ENCODE measurements around the gene TJP3.
A peak's percentile ranks its signal among the peaks of the same experiment; 100 is the strongest.

TJP3 gene

DNA sequence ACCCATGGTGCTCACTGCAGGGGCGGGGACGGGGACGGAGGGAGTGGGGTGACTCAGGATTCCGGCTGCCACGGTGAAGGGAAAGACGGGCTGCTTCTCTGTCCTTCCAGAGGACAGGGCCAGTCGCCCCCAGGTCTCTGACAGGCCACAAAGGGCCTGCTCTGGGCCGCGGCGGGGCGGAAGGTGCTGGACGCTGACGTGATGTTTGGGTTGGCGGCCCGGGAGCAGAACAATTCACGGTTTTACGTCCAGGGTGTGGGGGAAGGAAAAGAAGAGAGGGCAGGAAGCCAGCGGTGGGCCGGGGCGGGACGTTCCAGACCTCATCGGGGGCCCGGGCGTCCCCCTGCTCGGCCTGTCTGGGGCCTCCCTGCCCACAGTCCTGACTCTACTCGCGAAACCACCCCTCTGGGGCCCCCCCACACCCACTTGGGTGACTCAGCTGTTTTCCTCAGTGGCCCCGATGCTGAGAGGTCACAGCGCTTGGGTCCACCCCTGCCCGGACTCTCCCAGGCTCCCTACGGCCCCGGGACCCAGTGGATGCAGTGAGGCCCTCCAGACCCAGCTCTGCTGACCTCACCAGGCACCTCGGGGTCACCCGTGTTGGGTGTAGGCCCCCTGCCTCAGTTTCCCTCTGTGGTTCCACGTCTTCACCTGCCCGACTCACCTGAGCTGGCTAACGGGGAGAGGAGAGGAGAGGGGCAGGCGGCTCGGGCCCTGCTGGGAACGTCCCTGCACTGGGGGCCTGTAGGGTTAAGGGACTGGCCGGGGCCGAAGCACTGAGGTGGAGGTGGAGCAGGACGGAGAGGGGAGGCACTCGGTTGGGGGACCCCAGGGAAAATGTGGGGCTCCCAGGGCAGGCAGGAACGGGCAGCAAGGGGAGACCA is 37.1 kb upstream of the TJP3 start:
- DNase-seq (ENCODE audit: low read depth in 2 of 2), result peak in 1 of 2 experiments; percentile 32

DNA sequence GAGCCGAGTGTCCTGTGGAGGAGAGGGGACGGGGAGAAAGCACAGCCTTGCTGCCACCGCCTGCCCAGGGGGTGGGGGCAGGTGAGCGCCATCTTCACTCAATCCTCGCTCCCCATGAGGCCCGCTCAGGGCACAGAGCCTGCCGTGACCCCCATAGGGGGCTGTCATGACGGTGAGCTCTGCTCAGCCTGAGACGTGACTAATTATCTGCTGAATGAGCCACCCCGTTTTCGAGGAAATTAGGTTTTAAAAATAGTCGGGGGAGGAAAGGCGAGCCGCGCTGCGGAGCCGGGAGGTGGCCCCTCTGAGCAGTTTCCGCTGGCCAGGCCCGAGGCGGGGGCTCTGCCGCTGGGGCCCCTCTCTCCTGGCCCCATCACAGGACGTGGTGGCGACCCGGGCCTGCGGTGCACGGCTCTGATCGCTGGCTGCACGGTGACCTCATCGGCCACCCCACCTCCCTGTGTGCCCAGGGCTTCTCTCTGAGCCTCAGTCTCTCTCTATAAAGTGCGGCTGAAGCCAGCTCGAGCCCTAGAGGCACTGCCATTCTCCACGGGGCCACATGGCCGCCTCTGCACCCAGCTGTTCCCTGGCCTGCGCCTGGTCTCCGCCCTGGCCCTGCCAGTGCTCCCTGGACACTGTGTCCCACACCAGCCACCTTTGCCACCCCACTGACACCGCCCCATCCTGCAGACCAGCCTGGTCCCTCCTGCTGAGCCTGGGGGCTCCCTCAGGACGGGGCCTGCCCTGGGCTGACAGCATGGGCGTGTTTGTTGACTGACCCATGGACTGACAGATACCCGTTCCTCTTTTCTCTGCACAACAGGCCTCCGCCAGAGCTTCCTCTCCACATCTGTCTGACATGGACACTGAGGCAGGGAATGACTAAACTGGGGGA is 36.3 kb upstream of the TJP3 start:
- DNase-seq (ENCODE audit: low read depth in 2 of 2), result no peak

DNA sequence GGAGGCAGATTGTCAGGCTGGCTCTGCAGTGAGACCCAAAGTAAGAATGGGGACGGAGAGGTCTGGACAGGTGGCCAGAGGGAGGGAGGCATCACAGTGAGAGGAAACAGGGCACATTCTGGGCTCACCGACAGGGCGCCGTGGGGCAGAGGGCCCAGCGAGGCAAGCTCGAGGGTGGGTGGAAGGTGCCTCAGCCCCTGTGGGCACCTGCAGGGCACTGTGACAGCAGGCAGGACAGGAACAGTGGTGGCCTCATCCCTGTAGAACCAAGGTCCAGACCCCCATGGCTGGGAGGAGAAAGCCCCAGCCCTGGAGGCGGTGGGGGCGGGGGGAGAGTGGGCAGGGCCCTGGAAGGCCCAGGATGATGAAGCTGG is 35.6 kb upstream of the TJP3 start:
- DNase-seq (ENCODE audit: low read depth in 2 of 2), result no peak

DNA sequence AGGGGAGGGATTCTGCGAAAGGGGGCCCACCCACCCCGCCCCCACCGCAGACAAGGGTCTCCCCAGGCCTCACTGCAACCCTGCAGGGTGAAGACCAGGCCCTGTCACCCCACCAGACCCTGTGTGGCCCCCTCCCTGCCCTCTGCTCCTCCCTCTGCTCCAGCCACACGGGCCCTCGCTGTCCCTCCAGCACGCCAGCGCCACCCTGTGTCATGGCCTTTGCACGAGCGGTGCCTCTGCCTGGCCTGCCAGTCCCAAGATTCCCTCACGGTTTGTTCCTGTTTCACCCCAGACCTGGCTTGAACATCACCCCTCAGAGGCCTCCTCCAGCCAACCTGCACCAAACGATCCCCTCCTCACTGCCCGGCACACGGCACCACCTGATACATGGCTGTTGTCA is 35.2 kb upstream of the TJP3 start:
- no peak for DNase-seq (ENCODE audit: low read depth in 2 of 2)

DNA sequence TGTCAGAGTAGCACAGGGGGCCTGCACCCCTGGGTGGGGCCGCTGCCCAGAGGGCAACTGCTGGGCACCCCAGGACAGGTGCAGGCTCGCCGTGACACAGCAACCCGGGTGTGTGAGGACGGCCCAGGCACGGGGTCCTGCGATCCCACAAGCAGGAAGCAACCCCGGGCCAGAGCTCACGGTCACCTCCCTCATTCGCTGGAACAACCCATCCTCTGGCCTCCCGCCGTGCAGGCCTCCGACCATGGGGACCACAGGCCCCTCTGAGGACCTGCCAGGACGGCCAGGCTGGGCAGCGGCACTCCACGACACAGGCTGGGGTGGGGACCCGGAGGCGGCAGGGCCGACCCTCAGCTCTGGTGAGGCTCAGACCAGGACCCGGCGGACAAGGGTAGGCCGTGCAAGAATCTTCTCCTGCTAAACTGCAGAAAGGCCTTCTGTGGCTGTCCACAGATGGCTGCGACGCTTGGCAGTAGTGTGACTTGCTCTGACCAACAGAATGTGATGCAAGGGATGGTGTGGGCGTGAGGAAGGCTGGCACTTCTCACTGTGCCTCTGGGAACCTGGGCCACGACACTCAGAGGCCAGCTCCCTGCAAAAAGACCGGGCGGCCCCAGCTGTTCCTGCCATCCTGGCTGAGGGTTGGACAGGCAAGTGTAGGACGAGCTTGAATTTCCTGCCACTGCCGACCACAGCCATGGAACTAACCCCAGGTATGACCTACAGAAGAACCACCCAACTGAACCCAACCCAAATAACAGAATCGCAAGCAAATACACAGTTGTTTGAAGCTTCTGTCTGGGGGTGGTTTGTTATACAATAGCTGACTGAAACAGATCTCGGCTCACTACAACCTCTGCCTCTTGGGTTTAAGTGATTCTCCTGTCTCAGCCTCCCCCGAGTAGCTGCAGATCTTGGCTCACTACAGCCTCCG is 34.4 kb upstream of the TJP3 start:
- DNase-seq (ENCODE audit: low read depth in 2 of 2), result no peak

DNA sequence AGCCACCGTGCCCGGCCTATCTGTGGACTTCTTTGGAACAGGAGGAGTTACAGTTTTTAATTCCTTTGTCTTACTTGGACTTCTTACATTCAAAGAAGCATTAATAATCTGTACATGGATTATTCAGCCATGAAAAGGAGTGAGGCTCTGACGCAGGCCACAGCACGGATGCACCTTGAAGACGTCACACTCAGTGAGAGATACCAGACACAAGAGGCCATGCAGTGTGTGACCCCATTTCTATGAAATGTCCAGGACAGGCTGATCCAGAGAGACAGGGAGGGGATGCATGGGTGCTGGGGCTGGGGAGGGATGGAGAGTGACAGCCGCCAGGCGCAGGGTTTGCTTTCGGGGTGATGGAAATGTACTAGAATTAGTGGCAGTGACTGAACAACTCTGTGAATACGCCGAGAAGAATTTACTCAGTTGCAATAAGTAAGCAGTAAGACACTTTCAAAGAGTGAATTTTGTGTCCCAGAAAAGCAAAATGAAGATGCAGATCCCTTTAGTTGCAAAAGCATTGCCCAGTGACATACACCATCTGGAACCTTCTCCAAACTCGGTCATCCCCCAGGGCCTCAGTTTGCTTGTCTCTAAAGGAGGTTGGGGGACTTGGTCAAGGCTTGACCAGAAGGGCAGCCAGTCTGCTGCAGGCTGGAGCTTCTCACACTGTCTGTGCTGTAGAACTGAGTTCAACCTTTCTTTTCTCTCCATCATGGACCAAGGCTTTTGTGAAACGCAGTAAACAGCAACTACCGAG is 33.2 kb upstream of the TJP3 start:
- no peak for DNase-seq (ENCODE audit: low read depth in 2 of 2)

DNA sequence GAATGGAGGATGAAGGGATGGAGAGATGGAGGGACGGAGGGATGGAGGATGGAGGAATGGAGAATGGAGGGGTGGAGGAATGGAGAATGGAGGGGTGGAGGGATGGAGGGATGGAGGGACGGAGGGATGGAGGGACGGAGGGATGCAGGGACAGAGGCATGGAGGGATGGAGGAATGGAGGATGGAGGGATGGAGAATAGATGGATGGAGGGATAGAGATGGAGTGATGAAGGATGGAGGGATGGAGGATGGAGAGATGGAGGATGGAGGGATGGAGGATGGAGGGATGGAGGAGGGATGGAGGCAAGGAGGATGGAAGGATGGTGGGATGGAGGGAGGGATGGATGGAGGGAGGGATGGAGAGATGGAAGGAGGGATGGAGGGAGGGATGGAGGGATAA is 30.0 kb upstream of the TJP3 start:
- no peak for DNase-seq (ENCODE audit: low read depth in 2 of 2)

DNA sequence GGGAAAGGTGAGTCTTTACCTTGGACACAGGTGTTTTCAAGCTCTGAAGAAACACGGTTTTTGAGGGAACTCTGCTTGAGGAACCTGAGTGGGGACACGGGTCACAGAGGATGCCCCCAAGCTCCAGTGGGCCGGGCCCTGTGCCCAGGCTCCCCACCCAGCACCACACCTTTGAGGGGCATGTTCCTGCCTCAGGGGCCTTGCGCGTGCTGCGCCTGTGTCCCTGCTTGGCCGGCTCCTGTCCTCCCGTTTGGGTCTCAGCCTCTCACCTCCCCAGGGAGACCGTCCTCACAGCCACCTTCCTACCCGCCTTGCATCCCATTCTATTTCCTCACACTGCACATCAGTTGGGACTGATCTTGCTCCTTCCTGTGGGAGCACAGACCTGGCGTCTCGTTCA is 29.0 kb upstream of the TJP3 start:
- no peak for DNase-seq (ENCODE audit: low read depth in 2 of 2)

DNA sequence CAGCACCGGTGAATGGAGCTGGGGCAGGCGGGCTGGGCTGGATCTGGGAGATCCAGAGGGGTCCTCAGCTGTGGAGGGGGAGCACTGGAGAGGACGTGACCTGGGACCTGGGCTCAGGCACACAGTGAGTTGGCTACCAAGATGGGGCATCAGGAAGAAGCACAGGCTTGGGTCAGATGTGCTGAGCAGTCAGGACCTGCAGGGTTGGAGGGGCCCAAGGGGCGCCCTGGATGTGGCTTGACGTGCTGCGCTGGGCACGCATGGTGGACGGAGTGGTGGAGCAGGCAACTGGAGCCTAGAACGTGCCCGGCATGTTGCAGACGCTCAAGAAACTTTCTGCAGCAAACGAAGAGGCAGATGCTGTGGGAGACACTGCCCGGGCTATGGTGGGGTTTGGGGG is 28.6 kb upstream of the TJP3 start:
- no peak for DNase-seq (ENCODE audit: low read depth in 2 of 2)

DNA sequence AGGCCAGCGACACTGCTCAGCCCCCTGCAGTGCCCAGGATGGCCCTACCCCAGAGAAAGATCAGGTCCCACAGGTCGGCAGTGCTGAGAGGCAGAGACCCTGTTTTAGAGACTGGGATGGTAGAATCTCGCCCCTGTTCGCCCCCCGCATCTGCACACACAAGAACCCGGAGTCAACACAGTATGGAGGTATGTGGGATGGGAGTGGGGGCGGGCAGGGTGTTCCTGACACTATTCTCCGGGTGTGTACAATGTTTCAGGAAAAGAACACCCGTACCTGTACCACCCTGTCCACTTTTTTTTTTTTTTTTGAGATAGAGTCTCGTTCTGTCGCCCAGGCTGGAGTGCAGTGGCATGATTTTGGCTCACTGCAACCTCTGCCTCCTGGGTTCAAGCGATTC is 27.2 kb upstream of the TJP3 start:
- no peak for DNase-seq (ENCODE audit: low read depth in 2 of 2)

DNA sequence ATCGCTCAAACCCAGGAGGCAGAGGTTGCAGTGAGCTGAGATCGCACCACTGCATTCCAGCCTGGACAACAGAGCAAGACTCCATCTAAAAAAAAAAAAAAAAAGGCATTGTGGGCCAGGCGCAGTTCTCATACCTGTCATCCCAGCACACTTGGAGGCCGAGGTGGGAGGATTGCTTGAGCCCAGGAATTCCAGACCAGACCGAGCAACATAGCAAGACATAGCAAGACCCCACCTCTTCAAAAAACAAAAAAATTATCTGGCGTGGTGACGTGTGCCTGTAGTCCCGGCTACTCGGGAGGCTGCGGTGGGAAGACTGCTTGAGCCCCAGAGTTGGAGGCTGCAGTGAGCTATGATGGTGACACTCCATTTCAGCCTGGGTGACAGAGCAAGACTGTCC is 25.9 kb upstream of the TJP3 start:
- DNase-seq (ENCODE audit: low read depth in 2 of 2), result no peak

DNA sequence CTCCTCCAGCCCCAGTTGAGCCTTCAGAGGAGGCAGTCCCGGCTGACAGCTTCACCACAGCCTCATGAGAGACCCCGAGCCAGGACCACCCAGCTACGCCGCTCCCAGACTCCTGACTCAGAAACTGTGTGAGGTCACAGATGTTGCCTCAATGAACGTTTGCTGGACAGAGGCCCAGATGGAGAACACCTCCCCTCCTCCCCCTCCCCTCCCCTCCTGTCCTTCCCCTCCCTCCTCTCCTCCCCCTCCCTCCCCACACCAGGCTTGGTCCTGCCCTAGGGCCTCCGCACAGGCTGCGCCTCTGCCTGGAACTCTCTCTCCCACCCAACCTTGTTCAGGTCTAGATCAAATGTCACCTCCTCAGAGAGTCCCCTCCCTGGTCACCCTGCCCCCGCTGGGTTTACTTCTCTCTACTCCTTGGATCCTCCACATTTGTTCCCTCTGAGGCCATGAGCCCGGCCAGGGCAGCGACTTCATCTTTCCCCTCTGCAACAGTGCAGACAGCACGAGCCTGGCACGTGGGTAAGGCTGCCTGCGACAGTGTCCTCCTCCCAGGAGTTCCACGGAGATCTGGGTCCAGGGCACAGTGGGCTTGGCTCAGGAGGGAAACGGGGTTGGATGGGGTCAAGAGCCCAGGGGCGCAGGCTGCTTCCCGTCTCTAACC is 25.3 kb upstream of the TJP3 start:
- DNase-seq (ENCODE audit: low read depth in 2 of 2), result no peak

DNA sequence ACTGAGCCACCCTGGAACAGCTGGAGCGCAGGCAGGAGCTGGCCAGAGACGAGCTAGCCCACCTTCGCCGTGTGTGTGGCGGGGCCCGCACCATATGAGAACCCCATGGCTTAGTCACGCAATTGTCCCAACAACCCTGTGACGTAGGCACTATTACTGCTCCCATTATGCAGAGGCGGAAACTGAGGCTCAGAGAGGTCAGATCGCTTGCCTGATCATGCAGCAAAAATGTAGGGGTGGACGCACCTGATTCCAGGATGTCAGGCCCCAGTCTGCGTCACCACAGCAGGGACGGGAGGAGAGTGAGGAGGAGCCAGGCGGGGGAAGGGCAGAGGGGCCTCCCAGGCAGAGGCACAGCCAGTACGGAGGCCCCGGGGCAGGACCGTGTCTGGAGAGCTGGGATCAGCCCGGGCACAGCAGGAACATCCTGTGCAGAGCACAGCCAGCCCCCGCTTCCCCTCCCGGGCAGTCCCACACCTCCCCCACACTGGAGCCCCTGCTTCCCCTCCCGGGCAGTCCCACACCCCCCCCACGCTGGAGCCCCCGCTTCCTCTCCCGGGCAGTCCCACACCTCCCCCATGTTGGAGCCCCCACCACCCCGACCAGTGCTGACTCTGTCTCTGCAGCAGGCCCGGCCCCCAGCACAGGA is 24.7 kb upstream of the TJP3 start:
- no peak for DNase-seq (ENCODE audit: low read depth in 2 of 2)

DNA sequence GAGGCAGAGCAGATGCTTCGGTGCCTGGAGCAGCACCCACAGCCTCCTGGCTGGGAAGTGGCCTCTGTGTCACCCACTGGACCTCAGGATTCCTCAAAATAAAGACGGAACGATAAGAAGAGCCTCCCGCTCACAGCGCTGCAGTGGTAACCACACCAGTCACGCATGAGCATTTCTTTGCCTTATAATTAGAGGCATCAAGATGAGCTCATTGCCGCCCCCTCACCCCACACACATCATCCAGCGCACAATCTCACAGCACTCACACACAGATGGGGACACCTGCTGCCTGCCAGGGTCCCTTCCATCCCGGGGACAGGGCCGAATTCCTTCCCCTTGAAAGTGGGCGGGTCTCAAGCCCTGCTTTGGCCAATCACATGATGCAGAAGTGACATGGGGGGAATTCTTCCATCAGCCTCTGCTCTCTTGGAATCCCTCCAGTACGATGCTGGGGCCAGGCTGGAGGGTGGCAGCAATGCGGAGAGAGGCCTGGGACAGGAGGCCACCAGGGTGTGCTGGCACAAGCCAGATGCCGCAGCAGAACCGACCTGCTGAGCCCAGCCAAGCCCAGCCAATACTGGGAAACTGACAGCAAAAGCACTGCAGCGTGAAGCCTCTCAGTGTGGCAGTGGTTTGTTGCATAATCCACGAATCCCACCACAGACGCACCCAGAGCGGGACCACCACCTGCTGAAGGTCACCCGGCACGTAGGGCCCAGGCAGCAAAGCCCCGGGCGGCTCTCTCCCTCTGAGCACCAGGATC is 23.9 kb upstream of the TJP3 start:
- no peak for DNase-seq (ENCODE audit: low read depth in 2 of 2)

DNA sequence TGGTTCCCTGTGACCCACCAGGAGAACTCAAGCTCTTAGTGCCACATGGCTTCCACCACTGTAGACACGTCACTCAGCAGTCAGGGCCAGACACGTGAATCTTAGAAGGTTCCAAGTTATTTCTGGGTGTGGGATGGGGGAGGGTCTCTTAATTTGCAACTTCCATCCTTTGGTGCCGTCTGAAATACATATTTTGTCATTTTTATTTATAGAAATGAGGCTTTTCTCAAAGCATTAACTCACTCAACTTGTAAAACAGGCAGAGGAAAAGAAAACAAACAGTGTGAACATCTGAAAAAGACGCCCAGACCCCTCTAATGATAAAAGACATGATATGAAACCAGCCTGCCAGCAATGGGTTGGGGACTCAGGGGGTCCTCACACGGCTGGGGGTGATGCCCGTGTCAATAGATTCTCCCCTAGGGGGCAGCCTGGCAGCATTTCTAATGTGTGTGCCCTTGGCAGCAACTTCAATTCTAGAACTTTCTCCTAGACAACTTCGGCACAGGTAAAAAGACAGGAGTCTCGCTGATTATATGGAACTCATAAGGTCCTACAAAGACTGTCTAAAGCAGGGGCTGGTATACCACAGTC is 23.3 kb upstream of the TJP3 start:
- DNase-seq (ENCODE audit: low read depth in 2 of 2), result no peak

DNA sequence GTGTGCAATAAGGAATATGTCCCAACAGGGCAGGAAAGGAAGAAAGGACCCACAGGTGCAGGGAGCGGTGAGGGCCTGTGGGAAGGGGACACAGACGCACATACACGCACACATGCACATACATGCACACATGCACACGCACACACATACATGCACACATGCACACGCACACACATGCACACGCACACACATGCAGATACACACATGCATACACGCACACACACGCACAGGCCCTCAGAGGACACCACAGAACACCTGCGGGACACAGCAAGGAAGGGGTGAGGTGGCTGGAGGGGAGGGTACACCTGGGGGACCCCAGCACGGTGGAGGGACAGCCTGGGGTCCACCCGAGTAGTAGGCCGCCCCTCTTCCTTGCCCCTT is 20.8 kb upstream of the TJP3 start:
- DNase-seq (ENCODE audit: low read depth in 2 of 2), result no peak

DNA sequence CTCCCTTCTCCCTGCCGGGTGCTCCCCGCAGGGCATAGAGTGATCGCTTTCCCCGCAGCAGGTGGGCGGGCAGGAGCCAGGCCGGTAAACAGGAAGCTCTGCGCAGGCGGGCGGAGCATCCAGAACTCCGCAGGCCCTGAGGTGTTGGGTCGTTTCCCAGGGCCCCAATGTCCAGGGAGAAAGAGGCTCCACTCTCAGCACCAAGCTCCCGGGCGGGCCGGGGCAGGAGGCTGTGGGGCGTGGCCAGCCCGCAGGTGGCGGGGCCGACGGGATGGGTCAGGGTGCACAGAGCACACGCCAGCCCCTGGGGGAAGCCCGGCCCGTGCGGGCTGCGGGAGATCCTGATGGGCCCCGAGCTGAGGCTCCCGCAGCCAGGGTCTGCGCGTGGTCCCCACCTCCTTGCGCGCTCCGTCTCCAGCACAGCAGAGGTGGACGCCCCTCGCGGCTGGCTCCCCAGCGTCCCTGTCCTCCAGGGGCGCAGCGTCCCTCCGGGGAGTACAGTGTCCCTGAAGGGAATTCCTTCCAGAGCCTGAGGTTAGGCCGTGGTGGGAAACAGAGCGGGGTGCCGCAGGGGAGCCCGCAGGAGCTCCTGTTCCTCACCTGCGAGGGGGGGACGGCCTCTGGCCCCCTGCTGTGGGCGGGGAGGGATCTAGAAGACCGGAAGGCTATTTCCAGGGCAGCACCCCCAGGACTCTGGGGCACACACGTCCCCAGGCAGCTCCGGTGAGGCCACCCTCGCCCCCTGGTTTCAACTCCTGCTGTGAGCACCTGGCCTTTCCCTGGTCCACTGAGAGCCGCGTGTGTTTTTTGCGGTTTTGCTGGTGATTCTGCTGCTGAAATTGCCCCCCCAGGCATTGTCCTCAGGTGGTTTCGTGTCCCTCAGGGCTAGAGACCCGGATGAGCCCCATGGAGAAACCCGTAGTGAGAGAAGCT is 20.1 kb upstream of the TJP3 start:
- DNase-seq (ENCODE audit: low read depth in 2 of 2), result no peak

Measured in stimulated activated CD4-positive, alpha-beta T cell treated with anti-CD3 and anti-CD28 coated beads, Interleukin-12 subunit alpha, Interleukin-12 subunit beta, amount 100 ng/mL, for 24 hours (primary cell).